Measurements from ENCODE around the gene ARMCX5.

Gene ARMCX5

GRCh38 chrX:102599084-102599950, at the start of gene ARMCX5:
TSS of gene ARMCX5 (plus strand) at chrX:102599515. CDS start at chrX:102602142, 2,627 bp downstream.
- DNase-seq, result peak; percentile 73

- no peak for DNase-seq
Observed at GRCh38 chrX:102558607-102559006, 40.7 kb upstream of the ARMCX5 start.

GRCh38 chrX:102560423-102561068, 38.8 kb upstream of the ARMCX5 start:
- DNase-seq, result no peak

- no peak for DNase-seq
Observed at GRCh38 chrX:102580891-102581290, 18.4 kb upstream of the ARMCX5 start.

- no peak for DNase-seq
Observed at GRCh38 chrX:102593367-102593766, 5.9 kb upstream of the ARMCX5 start.

GRCh38 chrX:102599951-102600579, 750 bp downstream of the ARMCX5 start:
- no peak for DNase-seq

GRCh38 chrX:102604327-102604726, 5.0 kb downstream of the ARMCX5 start:
- DNase-seq, result no peak

- DNase-seq, result no peak
Observed at GRCh38 chrX:102606115-102606514, 6.8 kb downstream of the ARMCX5 start.

GRCh38 chrX:102610905-102611304, 11.6 kb downstream of the ARMCX5 start:
- no peak for DNase-seq

- DNase-seq, result no peak
Observed at GRCh38 chrX:102624105-102624504, 24.8 kb downstream of the ARMCX5 start.

GRCh38 chrX:102627640-102628039, 28.3 kb downstream of the ARMCX5 start:
- DNase-seq, result no peak

GRCh38 chrX:102637561-102637960, 38.2 kb downstream of the ARMCX5 start:
- no peak for DNase-seq

GRCh38 chrX:102650903-102651241, 51.6 kb downstream of the ARMCX5 start:
- DNase-seq, result no peak

- no peak for DNase-seq
Observed at GRCh38 chrX:102651242-102652011, 52.1 kb downstream of the ARMCX5 start, which contains the start of gene GPRASP1. TSS of gene GPRASP1 (plus strand) at chrX:102651483. CDS start at chrX:102653914, 2,431 bp downstream.

- no peak for DNase-seq
Observed at GRCh38 chrX:102652031-102652688, 52.8 kb downstream of the ARMCX5 start.
